HG03108 (cell line): Measurements from ENCODE around the gene TTYH1.
"Not testable (repeated sequence)": the region's sequence is repeated elsewhere in the genome, so short reads cannot be mapped to it uniquely, and the experiment has no call there.

Source experiments
- ATAC-seq: cut with Tn5 transposase; IDR thresholded peaks from one replicate; pipeline ENCODE4 v1.9.1; 2021; ENCODE audit warnings: moderate library complexity; ENCODE audit not compliant: unreplicated experiment

The TTYH1 gene

DNA sequence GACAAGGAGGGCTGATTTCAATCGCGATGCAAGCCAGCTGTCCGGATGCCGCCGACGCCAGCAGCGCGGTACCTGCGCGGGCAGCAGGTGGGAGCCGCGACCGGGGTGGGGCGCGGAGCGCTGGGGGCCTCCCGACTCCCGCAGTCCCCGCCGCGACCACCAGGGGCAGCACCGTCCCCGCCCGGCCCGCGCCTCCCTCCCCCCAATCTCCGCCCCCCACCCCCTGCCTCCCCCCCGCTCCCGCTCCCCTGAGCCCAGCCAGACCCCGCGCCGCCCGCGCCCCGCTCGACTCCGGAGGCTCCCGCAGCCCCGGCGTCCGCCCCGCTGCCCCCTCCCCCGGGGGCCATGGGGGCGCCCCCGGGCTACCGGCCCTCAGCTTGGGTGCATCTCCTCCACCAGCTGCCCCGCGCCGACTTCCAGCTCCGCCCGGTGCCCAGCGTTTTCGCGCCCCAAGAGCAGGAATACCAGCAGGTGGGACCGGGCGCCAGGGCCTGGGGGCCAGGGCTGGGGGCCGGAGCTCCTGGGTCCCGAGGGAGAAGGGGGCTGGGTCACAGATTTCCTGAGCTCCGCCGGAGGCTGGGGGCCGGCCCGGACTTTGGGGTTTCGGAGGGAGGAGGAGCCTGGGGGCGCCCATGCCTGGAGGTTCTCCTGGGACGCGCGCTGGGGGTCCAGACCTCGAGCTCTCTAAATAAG, at the start of gene TTYH1:
Gene TTYH1 (plus strand): TSS at position 257 of the 693 bp plus-strand sequence. CDS start 89 bp downstream, at position 346.
- no peak for ATAC-seq

DNA sequence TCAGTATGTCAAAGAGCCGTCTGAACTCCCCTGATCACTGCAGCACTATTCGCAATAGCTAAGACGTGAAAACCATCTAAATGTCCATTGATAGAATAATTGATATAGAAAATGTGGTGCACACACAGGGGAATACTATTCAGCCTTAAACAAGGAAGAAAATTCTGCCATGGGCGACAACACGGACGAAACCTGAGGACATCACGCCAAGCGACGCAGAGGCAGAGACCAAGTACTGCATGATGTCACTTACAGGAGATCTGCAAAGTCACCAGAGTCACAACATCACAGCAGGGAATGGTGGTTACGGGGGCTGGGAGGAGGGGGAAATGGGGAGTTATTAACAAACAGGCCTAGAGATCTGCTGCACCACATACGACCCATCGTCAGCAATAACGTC, 49.5 kb upstream of the TTYH1 start:
- ATAC-seq, result not testable (repeated sequence)

DNA sequence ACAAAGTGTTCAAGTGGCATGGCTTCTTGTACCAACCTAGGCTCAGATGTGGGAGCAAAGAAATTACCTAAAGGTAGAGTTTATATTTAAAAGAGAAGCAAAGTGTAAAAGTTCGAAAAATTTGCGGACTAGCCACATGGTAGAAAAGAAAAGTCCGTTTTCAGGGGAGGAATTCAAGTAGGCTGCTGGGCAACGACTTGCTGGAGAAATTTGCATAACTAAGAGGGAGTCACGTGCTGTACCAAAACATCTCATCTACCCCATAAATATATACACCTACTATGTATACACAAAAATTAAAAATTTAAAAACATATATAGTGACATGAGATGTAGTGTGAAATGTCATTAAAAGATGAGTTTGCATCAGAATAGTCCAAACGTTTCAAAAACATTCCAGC, 48.5 kb upstream of the TTYH1 start:
- no peak for ATAC-seq

DNA sequence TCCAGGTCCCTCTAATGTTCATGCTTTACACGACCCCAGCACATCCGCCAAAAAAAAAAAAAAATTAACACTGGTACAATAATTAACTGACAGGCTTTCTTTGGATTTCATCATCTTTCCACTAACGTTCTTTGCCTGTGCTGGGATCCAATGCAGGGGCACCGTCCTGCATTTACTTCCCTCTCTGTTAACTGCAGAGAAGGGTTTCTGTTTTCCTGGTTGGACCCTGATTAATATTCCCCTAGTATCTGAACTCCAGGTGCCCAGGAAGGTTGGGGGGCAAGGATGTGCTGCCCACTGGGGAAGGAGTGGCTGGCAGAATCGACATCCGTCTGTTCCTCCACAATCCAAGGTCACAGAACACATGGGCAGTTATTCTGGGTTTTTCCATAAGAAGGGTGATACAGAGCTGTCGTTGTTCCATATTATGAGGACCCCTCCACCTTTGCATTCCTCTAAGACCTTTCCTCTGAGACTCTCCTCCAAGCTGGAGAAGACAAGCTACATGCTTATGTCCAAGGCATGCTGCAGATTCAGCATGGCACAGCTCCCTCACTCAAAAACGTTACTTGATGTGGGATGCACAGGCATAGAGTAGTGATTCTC, 46.1 kb upstream of the TTYH1 start:
- ATAC-seq, result no peak

DNA sequence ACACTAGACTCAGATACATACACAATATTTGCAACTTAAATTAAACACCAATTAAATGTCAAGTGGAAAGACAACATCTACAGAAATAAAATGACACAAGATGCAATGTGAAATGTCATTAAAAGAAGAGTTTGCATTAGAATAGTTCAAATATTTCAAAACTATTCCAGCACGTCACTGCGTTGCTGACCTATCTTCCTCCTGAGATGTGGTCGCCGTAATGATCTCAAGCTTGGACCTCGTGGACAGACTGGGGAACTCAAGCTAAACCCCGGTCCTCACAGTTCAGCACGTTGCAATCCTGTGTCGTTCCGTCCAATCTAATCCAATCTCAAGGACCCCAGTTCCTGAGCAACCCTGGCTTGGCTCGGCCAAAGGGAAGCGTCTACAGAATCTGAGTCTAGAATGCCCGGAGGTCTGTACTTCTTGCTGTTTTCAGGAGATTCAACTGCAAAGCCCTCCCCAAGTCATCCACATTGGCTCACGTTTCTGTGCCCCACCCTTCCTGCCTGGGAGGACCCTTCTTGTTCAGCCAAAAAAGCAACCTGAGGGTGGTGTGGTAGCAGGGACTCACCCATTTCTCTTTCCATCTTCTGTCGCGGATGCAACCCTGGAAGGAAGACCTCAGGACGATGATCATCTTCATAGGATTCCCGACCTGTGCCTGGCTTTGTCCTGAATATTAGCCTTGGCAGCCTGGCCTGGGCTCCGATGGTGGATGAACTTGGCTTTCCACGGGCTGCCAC, 45.4 kb upstream of the TTYH1 start:
- not testable (repeated sequence) for ATAC-seq

DNA sequence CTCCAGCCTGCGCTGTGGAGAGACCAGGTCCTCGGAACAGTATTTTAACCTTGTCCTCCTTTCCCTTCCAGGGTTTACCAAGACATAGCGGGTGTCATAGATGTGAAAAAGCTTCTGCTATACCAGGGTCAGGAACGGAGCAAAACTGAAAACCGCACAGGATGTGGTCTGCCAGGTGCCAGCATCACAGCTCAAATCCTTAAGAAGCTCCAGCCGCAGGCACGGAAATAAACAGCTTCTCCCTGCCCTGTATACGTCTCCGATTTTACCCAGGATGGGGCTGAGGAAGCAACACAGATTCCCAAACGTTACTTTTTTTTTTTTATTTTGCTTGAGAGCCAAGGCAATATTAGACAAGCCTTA, 44.8 kb upstream of the TTYH1 start:
- ATAC-seq, result not testable (repeated sequence)

DNA sequence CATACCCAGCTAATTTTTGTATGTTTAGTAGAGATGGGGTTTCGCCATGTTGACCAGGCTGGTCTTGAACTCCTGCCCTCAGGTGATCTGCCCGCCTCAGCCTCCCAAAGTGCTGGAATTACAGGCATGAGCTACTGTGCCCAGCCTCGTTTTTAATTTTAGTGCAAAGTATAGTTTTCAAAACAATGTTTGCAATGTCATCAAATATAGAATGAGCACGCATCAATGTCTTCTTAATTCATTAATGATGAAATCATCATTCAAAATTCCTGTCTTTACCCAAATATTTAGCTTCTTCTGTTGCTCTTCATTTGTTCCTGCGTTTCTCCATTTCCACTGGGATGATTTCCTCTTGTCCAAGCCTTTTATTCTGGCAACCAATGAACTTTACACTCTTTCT, 43.8 kb upstream of the TTYH1 start:
- not testable (repeated sequence) for ATAC-seq

DNA sequence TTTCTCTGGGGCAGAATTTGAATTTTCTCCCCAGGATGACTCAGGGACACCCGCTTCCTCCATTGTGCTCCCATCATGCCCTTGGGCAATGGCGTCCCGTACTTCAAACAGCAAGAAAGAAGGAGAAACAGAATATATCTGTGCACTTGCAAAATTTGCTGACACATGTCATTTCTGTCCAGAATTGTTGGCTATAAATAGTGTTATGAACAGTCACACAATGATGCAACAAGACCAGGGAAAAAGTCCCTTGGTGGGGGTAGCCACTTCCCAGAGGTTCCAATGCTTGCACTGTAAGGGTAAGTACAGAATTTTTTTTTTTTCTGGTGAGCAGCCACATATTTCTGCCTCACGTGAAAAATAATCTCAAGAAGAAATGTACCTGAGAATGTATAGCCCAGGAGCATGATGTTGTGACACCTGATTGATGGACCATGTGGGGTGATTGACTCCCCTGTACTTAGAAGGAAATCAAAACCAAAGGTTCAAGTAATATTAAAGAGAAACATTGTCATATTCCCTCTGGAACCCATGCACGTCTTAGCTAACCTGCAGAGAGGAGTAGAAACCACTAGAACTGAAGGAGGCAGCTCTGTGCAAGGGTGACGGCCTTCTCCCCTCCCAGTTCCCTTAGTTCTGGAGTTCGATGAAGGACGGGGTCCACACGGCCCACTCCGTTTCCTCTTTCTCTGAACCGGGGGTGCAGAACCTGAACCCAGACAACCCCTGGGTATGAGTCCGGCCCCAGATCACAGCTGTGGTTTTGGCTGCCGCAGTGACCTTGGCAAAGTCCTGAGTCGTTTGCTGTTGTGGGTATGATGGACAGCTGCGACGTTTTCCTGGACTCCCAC, 41.3 kb upstream of the TTYH1 start:
- no peak for ATAC-seq

DNA sequence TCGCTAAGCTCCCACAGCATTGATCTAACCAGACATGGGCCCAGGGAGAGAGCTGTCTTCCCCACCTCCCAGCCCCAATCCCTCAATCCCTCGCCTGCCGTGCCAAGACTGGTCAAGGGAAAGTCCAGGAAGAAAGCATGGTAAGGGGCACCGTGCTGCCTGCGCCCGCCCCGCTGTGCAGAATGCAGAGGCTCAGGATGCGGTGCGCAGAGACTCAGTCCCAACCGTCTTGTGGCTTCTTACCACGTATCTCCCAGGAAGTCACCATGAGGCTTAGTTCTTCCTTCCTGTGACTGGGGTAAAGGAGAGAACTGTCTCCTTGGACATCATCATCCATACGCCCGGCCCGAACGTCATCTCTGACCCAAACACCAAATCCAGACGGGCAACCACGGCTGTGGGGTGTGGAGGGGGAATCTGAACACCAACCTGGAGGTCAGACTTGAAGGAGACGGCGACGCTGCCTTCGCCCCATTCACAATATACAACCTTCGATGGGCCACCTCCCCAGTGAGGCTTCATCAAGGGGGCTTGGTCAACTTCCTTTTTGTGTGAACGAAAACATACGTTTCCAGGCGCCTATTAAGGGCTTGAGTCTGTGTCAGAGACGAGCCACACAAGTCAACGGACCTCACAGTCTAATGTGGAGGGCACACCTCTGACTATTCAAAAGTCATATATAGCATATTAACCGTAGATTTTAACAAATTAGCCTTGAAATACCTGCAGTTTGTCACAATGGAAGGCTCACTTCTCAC, 39.9 kb upstream of the TTYH1 start:
- not testable (repeated sequence) for ATAC-seq

DNA sequence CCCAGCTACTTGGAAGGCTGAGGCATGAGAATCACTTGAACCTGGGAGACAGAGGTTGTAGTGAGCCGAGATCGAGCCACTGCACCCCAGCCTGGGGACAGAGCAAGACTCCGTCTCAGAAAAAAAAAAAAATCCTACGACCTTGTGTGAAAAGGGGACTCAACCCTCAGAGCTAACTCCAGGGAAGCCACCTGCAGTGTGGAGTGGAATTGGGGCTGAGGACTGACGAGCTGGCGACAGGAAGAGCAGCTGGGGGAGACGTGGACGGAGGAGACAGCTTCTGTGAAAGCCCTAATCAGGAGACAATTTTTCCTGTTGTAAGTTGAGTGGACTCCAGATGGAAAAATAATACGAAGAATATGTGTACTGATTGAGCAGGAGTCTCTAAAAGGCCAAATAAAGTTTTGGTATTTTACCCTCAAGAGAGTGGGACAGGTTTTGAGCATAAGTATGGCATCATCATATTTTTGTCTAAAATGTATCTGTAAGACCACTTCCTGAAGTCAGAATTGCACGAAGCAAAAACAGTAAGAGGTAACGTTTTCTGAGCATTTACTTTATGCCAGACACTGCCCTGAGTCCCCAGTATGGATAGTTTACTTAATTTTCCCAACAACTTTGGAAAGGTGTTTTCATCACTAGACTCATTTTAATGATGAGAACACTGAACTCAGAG, 38.5 kb upstream of the TTYH1 start:
- ATAC-seq, result no peak

DNA sequence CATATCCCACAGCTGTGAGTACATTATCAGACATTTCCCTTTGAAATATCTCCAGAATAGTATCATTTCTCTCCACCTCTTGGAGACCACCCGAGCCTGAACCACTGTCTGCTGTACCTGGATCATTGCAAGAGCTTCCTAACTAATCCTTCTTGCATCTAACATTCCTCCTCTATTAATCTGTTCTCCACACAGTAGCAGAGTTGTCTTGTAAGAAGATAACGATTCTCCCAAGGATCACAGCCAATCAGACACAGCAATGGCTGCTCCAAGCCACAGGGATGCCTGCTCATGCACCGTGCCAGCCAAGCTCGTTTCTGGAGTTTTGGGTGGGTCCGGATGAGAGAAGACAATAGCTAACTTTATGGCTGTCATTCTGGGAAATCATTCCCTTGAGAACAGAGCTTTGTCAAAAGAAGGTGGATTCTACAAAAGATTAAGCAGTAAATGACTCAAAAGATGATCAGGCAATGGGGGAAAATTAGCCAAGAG, 36.0 kb upstream of the TTYH1 start:
- no peak for ATAC-seq

DNA sequence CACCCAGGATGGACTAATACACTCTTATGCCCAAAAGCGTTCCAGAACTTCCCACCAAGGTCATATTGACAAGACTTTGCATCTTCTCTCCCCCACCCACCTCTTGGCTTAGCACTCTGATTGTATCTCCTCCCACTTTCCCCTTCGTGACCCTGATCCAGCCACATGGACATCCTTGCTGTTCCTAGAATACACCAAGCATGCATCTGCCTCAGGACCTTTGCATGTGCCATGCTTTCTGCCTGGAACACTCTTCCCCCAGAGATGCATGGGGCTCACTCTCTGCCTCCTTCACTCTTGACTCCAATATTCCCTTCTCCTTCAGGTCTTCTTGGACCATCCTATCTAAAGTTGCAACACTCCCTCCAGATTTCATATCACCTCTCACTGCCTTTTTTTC, 34.4 kb upstream of the TTYH1 start:
- no peak for ATAC-seq

DNA sequence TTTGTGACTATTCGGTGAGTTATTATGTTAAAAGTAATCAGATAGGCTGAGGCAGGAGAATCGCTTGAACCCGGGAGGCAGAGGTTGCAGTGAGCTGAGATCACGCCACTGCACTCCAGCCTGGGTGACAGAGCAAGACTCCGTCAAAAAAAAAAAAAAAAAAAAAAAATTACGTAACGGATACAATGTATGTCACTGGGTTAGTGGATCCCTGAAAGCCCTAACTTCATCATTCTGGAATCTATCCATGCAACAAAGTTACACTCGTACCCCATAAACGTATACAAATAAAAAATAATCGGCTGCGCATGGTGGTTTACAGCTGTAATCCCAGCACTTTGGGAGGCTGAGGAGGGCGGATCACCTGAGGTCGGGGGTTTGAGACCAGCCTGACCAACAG, 33.2 kb upstream of the TTYH1 start:
- not testable (repeated sequence) for ATAC-seq

DNA sequence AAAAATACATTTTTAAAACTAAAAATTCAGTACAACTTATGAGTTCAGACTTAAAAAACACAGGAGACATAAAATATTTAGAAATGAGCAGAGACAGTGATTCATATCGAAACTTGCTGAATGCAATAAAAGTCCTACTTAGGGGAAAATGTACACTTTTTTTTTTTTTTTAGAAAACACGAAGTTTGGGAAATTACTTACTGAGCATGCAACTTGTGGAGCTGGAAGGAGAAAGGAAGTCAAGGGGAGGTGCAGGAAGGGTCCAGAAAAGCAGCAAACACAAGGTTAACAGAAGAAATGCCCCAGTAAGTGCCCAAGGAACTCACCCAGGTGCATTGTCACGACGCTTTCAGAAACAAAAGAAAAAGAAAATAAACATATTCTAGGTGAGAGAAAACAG, 31.9 kb upstream of the TTYH1 start:
- no peak for ATAC-seq

DNA sequence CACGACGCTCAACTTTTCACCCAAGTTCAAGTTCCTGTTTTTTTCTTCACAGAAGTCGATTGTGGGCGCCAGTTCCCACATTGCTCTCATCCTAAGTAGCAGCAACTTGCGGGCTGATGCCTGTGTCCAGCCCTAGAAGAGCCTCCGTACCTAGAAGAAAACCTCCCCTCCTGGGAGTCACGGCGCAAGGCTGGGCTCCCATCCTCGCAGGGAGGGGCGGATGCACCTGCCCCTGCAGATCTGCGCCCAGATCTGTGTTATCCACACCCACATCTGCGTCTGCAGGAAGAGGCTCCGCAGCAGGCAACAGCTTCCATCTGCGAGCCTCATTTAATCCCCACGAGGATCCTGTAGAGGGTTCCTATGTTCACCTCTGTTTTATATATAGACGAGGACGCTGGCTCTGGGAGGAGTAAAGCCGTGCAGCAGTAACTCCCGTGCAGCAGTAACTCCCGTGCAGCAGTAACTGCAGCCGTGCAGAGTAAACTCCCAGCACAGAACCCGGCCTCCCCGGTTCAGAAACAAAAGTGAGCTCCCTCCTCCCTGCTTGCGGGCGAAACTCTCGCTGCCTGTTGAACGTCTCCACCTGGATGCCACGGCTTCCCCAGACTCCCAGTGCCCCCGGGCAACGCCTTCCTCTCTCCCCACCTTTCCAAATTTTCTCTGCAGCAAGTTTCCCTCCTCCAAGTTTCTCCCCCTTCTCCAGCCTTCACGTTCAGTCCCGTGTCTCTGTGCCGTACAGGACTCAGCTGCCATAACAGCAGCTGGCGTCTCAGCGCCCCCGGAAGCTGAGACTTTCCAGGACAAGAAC, 27.1 kb upstream of the TTYH1 start:
- no peak for ATAC-seq

DNA sequence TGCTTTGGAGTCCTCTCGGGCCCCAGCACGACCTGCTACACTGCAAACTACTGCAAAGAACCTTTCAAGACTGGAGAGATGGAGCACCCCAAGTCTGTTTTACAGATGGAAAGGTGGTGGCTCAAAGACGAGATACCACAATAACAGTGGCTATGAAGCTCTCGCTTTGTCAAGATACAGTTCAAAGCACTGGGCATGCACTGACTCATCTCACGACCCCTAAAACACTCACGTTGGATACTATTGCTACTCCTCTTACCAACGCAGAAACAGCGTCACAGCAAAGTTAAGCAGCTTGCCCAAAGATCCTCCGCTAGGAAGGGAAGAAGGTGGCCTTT, 26.5 kb upstream of the TTYH1 start:
- no peak for ATAC-seq

DNA sequence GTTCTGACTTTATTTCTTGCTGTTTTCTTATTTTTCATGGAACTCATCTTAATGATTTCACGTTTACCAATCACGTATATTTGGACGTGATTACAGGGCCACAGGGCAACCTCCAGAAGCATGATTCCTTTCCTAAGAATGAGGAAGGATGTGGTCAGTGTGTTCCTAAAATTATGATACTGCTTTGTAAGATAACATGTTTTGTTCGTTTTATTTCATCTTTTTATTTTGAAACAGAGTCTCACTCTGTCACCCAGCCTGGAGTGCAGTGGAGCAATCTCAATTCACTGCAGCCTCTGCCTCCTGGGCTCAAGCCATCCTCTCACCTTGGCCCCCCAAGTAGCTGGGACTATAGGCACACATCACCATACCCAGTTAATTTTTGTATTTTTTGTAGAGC, 25.7 kb upstream of the TTYH1 start:
- ATAC-seq, result no peak

DNA sequence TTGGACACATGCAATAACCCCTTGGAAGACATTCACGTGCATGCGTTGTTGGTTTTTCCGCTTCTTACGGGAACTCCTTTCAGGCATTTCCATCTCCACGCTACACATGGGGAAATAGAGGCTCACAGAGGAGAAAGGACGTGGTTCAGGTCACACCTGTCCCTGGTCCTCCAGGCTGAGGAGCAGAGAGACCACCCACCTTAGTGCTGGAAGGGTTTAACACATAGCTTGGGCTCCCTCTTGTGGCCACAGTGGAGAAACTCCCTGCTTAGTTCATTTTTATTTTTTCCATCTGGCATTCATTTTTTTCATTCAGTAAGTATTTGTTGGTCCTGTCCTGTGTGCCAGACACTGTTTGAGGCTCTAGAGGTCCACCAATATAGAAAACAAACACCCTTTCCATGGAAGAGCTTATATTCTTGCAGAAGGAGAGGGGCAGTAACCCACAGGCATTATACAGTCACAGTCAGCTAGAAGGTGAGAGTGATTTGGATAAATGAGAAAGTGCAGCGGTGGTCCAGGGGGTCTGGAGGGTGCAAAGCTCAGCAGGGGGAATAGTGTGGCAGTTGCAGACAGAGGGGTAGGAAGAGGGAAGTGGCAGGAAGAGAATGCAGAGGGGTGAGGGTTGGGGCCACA, 24.2 kb upstream of the TTYH1 start:
- ATAC-seq, result no peak
